Kidney capillary endothelial cell (primary cell): Measurements from ENCODE around the gene ZNF488.

Experiments
- DNase-seq: peaks from one replicate; pipeline ENCODE4 v3.0.0-alpha.2; 2018; ENCODE audit warnings: low spot score

The ZNF488 gene

GRCh38 chr10:47349516-47349915 is 34.6 kb downstream of the ZNF488 start:
- DNase-seq = no peak

GRCh38 chr10:47348661-47349470 is 35.2 kb downstream of the ZNF488 start:
- DNase-seq = no peak

- no peak for DNase-seq
These were observed 35.9 kb downstream of the ZNF488 start, which contains the start of gene RBP3 for GRCh38 chr10:47348138-47348651. Gene RBP3, plus strand, starts transcription at chr10:47348363. Its CDS starts 122 bp downstream, at chr10:47348485.

GRCh38 chr10:47347303-47347675 is 36.8 kb downstream of the ZNF488 start:
- no peak for DNase-seq

GRCh38 chr10:47346581-47347302 is 37.4 kb downstream of the ZNF488 start:
- DNase-seq = no peak

GRCh38 chr10:47344996-47345870 is 38.9 kb downstream of the ZNF488 start:
- DNase-seq = no peak

- DNase-seq = peak; percentile 54
These were observed 43.4 kb downstream of the ZNF488 start for GRCh38 chr10:47340608-47341170.

GRCh38 chr10:47339759-47340607 is 44.1 kb downstream of the ZNF488 start:
- no peak for DNase-seq

GRCh38 chr10:47339186-47339735 is 44.8 kb downstream of the ZNF488 start:
- DNase-seq = no peak

GRCh38 chr10:47337310-47337709 is 46.8 kb downstream of the ZNF488 start:
- no peak for DNase-seq

- DNase-seq = no peak
These were observed 47.5 kb downstream of the ZNF488 start for GRCh38 chr10:47336387-47337134.

GRCh38 chr10:47335906-47336305 is 48.2 kb downstream of the ZNF488 start:
- no peak for DNase-seq

- DNase-seq = no peak
These were observed 49.4 kb downstream of the ZNF488 start for GRCh38 chr10:47334466-47335295.

GRCh38 chr10:47333532-47333931 is 50.6 kb downstream of the ZNF488 start:
- no peak for DNase-seq

- no peak for DNase-seq
These were observed 51.1 kb downstream of the ZNF488 start for GRCh38 chr10:47332946-47333345.

- DNase-seq = no peak
These were observed 51.7 kb downstream of the ZNF488 start for GRCh38 chr10:47332371-47332770.

- DNase-seq = no peak
These were observed 52.1 kb downstream of the ZNF488 start for GRCh38 chr10:47331954-47332353.

GRCh38 chr10:47331491-47331890 is 52.6 kb downstream of the ZNF488 start:
- no peak for DNase-seq

- no peak for DNase-seq
These were observed 53.3 kb downstream of the ZNF488 start for GRCh38 chr10:47330804-47331203.
